ENCODE measurements around the gene CBX5. TPM values are rescaled to one million over a fixed set of nuclear protein-coding genes. Genes with fewer than 3 reads are reported as not detected.
A peak's percentile ranks its signal among the peaks of the same experiment; 100 is the strongest.
"Not testable (repeated sequence)": the region's sequence is repeated elsewhere in the genome, so short reads cannot be mapped to it uniquely, and the experiment has no call there.

Gene CBX5
- total RNA-seq, 4 donors from 2014 or later, result 56.2 to 97.4 (median 87.1) TPM

DNA sequence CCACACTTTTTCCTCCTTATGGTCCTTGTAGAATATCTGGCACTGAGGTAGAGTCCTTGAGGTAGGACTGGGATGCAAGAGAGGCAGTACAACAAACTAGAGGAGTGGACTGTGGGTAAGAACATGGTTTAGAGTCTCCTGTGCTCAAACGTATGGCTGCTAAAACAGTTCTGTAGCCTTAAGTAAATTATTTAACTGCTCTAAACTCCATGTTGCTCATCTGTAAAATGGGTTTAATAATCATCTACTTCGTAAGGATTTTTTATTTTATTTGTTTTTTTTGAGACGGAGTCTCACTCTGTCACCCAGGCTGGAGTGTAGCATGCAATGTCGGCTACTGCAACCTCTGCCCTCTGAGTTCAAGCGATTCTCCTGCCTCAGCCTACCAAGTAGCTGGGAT is 41.4 kb upstream of the CBX5 start:
- Histone ChIP-seq H3K27ac (no peak overlapping the region), H3K4me1 (peaks cover 5 to 8% of the 10 kb centered on the region in 2 donors), H3K9me3 (no peaks in the 10 kb centered on the region), H3K36me3 (no peaks in the 10 kb centered on the region), H3K4me3 (replicated peaks in 1 of 3) (no peak overlapping the region), H3K27me3 (no peaks in the 10 kb centered on the region)
- intact Hi-C loops (cut with DNase I), result no loop called here
- TF ChIP-seq POLR2A (IDR thresholded peaks at IDR 0.05), result no peak
- no peak for DNase-seq
- WGBS, 2 donors, result 89 to 92% methylated on average over 5 of the region's 5 CpGs

DNA sequence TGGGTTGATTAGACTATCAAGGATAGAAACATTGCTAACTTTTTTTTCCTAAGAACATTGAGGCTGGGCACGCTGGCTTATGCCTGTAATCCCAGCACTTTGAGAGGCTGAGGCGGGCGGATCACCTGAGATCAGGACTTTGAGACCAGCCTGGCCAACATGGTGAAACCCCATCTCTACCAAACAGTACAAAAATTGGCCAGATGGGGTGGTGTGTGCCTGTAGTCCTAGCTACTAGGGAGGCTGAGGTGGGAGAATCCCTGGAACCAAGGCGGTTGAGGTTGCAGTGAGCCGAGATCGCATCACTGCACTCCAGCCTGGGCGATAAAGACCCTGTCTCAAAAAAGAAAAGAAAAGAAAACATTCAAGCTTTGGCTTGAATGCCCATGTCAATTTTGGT is 32.4 kb upstream of the CBX5 start:
- WGBS, 2 donors, result 90 to 97% methylated on average over 7 of the region's 7 CpGs

DNA sequence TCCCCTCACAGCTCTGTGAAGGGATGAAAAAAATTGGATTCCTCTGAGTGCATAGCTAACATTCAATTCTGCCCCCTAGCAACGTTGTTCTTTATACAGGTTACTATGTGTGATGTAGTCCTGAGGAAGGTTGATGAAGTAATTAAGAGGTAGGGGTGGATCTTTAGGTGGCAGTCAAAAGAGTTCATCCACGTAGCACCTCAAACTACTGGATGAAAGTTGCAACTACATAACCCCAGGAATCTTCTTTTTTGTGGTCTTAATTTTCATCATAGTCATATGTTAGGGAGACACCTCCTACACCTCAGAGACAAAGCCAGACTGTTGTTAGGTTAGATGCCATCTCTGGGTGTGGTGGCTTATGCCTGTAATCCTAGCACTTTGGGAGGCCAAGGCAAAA is 31.1 kb upstream of the CBX5 start:
- 72 to 74% methylated on average over 2 of the region's 2 CpGs for WGBS, 2 donors
- no peaks in the 10 kb centered on the region for H3K4me1 ChIP-seq
- TF ChIP-seq, protein P1, sequence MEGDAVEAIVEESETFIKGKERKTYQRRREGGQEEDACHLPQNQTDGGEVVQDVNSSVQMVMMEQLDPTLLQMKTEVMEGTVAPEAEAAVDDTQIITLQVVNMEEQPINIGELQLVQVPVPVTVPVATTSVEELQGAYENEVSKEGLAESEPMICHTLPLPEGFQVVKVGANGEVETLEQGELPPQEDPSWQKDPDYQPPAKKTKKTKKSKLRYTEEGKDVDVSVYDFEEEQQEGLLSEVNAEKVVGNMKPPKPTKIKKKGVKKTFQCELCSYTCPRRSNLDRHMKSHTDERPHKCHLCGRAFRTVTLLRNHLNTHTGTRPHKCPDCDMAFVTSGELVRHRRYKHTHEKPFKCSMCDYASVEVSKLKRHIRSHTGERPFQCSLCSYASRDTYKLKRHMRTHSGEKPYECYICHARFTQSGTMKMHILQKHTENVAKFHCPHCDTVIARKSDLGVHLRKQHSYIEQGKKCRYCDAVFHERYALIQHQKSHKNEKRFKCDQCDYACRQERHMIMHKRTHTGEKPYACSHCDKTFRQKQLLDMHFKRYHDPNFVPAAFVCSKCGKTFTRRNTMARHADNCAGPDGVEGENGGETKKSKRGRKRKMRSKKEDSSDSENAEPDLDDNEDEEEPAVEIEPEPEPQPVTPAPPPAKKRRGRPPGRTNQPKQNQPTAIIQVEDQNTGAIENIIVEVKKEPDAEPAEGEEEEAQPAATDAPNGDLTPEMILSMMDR (IDR thresholded peaks at IDR 0.05), result no peak
- no peak for TF ChIP-seq POLR2A (IDR thresholded peaks at IDR 0.05)
- H3K27ac ChIP-seq, result no peak overlapping the region
- no peak overlapping the region for H3K4me3 ChIP-seq (replicated peaks in 1 of 3)
- no peaks in the 10 kb centered on the region for H3K9me3 ChIP-seq
- H3K27me3 ChIP-seq, result no peaks in the 10 kb centered on the region
- intact Hi-C loops (cut with DNase I), result no loop called here
- no peak for DNase-seq
- no peaks in the 10 kb centered on the region for H3K36me3 ChIP-seq

More for the DNA sequence above, 32.4 kb upstream of the CBX5 start:
- DNase-seq; H3K9me3 ChIP-seq; H3K4me3 ChIP-seq (replicated peaks in 1 of 3); H3K4me1 ChIP-seq; H3K27ac ChIP-seq; H3K27me3 ChIP-seq; intact Hi-C loops (cut with DNase I); H3K36me3 ChIP-seq: not testable (repeated sequence)

DNA sequence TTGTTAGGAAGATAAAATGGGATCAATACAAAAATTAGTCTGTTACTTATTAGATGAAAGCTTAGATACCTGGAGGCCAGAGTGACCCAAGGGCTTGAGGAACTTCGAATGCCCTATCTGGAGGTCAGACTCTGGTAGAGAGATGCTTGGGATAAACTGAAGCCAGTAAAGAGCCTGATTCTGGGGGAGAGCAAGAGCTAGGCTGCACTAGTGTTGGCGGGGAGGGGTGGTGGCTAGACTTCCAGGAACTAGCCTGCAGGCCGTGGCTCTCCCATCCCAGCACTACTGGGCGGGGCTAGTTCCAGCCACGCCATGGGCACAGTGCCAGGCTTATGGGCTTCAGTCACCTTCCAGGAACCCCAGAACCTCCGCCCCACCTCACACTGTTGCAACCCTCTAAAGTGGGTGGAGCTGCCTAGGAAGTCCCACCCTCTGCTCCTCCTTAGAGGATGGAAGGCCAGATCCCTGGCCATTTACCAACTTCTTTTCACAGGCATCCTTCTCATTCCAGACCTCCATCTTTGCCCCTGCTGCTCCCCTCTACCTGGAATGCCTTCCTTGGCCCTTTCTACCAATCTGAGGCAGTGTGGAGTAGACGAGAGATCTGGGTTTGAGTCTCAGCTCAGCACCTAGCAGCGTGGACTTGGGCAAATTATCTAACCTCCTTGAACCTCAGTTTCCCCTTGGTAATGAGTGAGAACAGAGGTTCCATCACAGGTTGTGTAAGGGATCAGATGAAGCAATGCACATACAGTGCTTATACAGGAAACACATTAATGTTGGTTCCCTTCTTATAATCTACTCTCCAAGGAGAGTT is 27.2 kb upstream of the CBX5 start:
- Histone ChIP-seq H3K4me1 (peaks cover 7 to 12% of the 10 kb centered on the region in 2 donors), H3K27me3 (no peaks in the 10 kb centered on the region), H3K9me3 (no peaks in the 10 kb centered on the region), H3K27ac (no peak overlapping the region), H3K36me3 (no peaks in the 10 kb centered on the region), H3K4me3 (replicated peaks in 1 of 3) (no peak overlapping the region)
- intact Hi-C loops (cut with DNase I), result no loop called here
- WGBS, 2 donors, result 57 to 70% methylated on average over 8 of the region's 8 CpGs
- TF ChIP-seq POLR2A (IDR thresholded peaks at IDR 0.05), result no peak
- TF ChIP-seq, protein P1 (IDR thresholded peaks at IDR 0.05), result no peak
- DNase-seq, result peak; percentile 25 to 35

DNA sequence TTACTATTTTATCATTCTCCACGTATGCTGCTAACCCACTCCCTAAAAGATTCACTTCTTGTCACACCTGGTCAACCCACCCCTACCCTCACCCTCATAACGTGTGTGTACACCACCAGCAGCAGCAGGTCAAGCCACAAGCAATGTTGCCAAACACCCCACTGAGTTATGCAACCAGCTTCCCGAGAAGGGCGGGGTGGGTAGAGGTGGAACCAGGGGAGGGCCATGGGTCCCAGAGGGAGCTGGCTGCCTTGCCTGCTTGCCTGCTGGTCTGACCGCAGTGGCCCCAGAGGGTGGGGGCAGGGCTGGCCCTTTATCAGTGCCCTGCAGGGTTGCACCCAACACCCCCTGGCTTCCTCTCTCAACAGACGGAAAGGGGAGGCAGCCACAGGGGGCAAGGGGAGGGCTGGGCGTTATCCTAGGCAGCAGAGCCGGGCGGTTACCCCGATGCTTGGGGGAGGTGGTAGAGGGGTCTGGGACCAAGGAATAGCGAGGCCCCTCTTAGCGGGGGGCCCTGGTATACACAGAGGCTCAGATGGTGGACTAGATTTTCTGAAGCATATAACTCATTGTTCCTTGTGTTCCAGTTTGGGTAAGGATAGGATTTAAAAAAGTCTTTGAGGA is 24.4 kb upstream of the CBX5 start:
- no peaks in the 10 kb centered on the region for H3K9me3 ChIP-seq
- WGBS, 2 donors, result 21 to 23% methylated on average over 11 to 12 of the region's 12 CpGs
- intact Hi-C loops (cut with DNase I), result no loop called here
- H3K27me3 ChIP-seq, result no peaks in the 10 kb centered on the region
- peaks cover 13 to 24% of the 10 kb centered on the region in 2 donors for H3K4me1 ChIP-seq
- no peak overlapping the region for H3K4me3 ChIP-seq (replicated peaks in 1 of 3)
- no peak overlapping the region for H3K27ac ChIP-seq
- peak; percentile 77 to 81 for DNase-seq
- no peak for TF ChIP-seq POLR2A (IDR thresholded peaks at IDR 0.05)
- TF ChIP-seq, protein P1 (IDR thresholded peaks at IDR 0.05), result no peak
- H3K36me3 ChIP-seq, result no peaks in the 10 kb centered on the region

DNA sequence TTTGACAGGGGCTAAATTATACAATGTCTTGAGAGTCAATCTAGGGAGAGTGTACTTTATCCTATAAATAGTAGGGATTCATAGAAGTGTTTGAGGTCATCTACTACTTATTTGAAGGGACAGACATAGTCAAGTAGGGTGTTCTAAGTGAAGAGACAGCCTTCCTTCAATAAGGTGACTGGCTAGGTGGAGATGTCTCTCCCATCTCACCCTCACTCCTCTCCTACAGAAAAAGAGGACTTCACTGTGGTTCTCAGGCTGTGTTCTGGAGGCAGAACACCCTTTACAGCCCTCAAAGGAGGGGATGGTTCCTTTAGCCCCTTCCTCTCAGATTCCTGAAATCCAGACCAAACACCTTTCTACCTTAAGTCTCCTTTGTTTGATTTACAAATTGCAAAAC is 23.7 kb upstream of the CBX5 start:
- Histone ChIP-seq H3K4me3 (replicated peaks in 1 of 3) (no peak overlapping the region), H3K27ac (no peak overlapping the region), H3K9me3 (no peaks in the 10 kb centered on the region), H3K36me3 (no peaks in the 10 kb centered on the region), H3K4me1 (peaks cover 13 to 24% of the 10 kb centered on the region in 2 donors), H3K27me3 (no peaks in the 10 kb centered on the region)
- intact Hi-C loops (cut with DNase I), result no loop called here
- TF ChIP-seq POLR2A (IDR thresholded peaks at IDR 0.05), result no peak
- no peak for DNase-seq
